COLO668 (cell line): ENCODE results near the gene CCDC73.
A peak's percentile ranks its signal among the peaks of the same experiment; 100 is the strongest.
"Not testable (repeated sequence)": the region's sequence is repeated elsewhere in the genome, so short reads cannot be mapped to it uniquely, and the experiment has no call there.

Source experiments
- DNase-seq: peaks from one replicate; lab custom pipeline; 2025; ENCODE audit not compliant: unreplicated experiment; lab: John Stamatoyannopoulos, UW

Gene CCDC73

DNA sequence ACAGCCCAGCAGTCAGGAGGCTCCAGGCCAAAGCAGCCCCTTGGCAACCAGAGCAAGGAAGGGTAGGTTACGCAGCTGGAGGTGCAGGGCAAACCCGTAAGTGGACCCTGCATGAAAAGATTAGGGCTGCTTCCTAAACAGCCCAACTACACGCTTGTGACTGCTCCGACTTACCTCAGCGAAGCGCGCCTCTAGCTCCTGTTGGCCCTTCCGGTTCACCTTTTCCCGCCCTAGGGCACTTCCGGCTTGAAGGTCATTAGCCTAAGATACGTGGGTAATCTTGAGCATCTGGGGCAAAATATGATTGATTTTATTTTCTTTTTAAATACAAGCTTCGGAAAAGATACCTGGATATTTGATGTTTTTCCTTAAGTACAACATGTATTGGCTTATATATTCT lies at the start of gene CCDC73:
Gene CCDC73 (minus strand): TSS at position 224 of the 400 bp plus-strand sequence. CDS start 34,419 bp downstream, outside the sequence.
- no peak for DNase-seq

DNA sequence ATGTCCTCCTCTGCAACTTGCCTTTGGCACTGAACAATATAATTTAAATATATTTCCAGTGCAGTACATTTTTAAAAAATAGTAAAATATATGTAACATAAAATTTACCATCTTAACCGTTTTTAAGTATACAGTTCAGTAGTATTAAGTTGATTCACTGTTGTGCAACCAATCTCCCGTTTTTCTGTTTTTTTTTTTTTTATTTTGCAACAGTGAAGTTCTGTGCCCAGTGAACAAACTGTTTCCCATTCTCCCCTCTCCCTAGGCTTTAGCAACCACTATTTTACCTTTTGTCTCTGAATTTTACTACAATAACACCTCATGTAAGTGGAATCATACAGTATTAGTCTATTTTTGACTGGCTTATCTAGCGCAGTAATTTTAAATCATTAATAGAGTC lies 49.1 kb upstream of the CCDC73 start:
- no peak for DNase-seq

DNA sequence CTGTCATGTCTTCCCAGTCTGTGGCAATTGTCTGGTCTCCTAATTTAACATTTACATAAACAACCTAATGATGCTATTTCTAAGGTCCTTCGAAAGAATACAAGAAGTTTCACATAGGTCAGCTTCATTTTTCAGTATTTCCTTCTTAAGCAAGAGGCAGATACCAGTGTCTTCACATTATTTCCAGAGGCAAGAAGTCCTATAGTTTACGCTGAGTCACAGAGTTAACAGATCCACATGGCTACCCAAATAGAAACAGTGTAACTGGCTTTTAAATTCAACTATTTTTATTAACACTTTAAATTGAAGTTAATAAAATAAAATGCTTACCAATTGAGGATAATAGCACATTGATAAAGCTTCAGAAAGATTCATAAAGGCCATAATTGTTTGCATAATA lies 46.1 kb upstream of the CCDC73 start:
- no peak for DNase-seq

DNA sequence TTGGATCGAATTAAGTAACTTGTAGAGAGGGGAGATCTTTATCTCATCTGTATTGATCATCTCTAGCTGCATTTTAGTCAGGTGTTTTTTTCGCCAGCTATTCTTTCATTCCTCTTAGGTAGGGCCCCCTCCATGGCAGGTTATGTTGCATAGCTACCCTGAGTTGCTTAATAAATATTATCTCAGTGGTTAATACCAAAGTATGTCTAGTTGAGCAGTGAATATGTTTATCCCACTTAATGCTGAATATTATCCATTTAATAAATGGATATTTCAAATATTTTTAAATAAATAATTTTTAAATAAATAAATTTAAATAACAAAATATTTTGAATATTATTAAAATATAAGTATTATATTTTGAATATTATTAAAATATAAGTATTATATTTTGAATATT lies 44.8 kb upstream of the CCDC73 start:
- no peak for DNase-seq

DNA sequence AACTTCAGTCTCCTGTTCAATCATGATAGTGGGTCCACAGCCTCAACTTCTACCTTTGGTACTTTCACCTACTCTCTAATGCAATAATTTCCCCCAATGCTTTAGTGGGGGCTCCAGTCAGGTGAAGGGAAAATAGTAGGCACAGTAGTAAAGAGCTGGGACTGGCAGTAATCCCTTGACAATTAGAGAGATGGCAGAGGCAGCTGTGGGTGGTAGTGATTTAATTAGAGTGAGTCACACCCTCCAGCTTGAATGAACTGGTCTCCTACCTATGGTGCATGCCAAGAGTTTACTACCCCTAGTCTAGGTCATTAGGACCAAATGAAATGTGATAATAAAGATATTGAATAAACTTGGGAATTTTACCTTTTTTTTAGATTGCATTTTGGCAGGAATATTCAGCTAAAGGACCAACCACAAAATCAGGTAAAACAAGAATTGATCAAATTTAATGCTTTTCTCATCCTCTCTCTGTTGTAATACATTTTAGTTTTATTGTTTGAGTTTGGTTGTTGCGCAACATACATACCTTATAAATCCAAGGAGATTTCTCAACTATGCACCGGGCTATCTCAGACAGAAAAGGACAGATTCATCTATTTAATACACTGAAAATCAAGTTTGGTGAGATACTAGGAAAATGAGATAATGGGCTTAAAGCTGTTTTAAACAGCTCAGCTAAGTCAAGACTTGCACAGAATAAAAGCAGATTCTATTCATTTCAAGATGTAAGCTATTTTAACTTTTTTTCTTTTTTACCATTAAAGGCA lies 44.2 kb upstream of the CCDC73 start:
- no peak for DNase-seq

DNA sequence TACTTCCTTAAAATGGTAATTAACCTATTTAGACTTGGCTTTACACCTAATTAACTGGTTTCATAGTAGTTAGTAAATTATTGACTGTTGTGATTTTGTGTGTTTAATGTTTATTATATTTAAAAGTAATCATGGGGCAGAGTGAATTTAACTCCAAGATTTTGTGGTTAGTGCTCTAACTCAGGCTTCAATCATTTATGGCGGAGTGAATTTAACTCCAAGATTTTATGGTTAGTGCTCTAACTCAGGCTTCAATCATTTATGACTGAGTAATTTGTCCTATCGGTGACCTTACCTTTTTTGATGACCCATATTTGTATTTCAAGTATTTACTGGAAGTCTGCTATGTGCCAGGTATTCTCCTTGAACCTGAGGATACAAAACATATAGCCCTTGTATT lies 42.5 kb upstream of the CCDC73 start:
- no peak for DNase-seq

DNA sequence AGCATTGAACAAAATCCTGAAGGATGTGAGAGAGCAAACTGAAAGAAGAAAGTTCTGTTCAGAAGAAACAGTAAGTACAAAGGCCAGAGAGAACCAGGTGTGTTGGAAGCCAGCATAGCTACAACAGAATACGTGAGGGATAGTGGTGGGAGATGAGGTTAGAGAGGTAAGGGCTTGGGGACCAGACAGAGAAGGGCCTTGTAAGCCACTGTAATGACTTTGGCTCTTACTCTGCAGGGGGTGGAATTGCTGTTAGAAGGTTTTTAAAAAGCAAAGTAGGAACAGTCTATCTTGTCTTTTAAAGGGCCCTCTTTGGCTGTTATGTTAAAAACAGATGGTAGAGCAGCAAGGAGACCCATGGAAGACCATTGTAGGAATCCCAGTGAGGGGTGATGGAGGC lies 39.5 kb upstream of the CCDC73 start:
- no peak for DNase-seq

DNA sequence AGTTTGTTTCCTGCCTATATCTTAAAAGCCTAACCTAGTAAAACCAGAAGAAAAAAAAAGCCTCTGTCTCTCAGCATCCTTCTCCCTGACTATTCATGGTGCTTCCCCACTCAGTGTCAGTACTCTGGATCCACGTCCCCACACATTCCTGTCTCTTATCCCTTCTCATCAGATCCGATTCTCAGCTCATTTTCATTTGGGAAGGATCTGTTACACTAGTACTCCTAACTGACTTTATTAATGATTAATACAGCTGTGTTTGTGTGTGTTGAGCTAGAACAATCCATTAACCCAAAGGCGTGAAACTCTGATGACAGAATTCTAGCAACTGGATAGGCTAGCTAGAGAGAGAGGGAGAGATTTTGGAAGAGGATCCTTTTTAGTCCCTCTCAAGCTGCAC lies 36.8 kb upstream of the CCDC73 start:
- DNase-seq, result no peak

DNA sequence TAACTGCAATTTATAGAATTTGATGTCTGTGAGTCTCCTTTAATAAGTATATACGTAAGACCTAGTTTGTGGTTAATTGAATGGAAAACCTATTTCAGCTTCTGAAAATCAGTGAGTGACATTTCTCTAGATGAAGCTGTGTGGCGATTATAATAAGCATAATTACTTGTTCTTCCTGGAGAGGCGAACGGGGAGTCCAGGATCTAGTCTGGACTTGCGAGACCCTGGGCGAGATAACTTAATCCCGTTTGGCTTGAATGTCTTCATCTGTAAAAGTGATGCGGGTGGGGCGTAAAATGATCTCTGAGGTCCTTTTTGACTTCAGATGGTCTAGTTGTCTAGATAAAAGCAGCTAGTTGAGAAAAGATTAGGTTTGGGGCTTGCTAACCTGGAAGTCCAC lies 36.3 kb upstream of the CCDC73 start:
- DNase-seq, result no peak

DNA sequence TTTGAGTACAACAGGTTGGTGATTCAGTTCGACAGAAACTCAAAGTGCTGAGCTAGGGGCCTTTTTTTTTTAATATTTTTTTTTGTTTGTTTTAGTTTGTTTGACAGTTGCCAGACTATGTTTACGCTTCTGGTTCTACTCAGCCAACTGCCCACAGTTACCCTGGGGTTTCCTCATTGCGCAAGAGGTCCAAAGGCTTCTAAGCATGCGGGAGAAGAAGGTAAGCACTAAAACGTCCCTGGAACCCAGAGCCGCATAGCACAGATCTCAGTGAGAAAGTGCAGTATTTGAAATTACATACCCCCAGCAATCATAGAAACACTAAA lies 35.9 kb upstream of the CCDC73 start:
- DNase-seq, result peak; percentile 54

DNA sequence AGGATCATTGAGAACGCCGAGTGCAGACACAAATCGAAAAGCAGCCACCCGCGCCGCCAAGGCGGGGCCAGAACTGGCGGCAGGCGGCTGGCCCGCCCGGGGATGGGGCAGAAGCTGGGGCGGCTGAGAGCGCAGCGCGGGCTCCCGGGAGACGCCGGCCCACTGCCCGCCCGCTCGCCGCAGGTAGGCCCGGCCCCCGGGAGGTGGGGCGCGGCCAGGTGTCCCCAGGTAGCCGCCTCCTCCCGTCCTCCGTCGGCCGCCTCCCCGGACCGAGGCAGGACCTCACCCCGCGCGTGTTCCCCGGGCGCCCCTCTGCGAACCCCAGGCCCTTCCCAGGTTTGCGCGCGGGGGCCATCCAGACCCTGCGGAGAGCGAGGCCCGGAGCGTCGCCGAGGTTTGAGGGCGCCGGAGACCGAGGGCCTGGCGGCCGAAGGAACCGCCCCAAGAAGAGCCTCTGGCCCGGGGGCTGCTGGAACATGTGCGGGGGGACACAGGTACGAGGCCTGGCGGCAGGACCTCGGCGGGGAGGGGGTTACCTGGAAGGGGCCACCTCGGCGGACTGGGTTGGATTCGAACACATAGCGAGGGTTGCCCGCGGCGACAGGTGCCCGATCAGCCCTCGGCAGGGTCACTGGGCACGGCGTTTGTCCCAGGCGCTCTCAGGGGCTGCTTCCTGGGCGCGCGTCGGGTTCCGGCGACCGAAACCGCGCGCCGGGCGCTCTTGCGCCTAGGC lies 35.4 kb upstream of the CCDC73 start, which contains the start of gene PRRG4:
Gene PRRG4 (plus strand): TSS at position 248 of the 733 bp plus-strand sequence. CDS start 603 bp downstream, outside the sequence.
- peak; percentile 86 for DNase-seq

DNA sequence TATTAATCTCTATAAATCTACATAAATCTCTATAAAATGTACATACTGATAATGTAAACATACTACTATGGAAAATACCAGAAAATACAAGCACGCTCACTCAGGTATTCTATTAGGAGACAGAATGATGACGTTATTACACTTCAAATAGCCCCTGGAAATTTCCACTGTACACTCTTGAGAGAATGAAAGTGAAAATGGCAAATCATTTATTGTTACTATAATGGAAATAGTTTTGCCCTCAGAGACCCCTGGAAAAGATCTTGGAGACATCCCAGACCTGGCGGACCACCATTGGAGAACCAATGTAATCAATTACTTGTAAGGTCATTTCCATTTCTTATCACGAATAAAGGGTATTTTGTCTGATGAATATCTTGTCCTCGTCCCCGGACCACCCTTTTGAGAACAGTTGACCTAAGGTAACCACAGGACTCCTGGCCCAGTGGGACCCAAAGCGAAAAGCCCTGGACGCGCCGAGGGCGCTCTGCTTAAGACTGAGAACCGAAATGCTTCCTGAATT lies 34.8 kb upstream of the CCDC73 start:
- DNase-seq, result no peak

DNA sequence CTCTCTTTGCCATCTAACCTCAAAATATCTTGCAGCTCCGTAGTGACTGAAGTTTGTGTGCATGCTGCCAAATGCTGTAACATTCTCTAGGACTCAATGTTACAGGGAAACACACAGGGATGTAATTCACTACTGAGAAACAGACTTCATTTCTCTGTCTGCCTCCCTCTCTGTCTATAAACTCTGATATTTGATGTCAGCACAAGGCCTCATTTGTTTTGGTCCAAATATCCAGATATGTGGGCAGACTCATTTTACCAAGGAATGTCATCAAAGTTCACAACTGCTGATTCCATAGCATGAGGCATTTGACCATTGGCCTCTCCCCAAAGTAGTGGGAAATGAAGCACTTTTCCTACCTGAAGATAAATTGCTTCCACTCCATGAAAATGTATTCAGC lies 32.8 kb upstream of the CCDC73 start:
- DNase-seq, result no peak

DNA sequence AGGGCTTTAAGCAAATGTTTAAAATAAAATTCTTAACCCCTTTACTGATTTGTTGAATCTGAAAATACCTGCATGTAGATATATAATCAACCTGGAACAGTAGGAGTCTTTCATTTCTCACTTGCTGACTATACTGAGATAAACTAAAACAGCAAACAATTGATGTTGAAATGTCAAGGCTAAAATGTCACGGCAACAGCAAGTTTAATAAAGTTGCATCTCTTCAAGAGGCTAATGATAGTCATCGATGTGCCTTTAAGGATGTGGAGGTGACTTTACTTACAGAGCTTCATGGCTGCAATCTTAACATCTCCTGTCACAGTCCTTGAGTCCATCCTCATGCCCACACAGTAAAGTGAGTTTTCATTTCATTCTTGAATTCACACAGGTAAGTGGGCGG lies 31.7 kb upstream of the CCDC73 start:
- no peak for DNase-seq

DNA sequence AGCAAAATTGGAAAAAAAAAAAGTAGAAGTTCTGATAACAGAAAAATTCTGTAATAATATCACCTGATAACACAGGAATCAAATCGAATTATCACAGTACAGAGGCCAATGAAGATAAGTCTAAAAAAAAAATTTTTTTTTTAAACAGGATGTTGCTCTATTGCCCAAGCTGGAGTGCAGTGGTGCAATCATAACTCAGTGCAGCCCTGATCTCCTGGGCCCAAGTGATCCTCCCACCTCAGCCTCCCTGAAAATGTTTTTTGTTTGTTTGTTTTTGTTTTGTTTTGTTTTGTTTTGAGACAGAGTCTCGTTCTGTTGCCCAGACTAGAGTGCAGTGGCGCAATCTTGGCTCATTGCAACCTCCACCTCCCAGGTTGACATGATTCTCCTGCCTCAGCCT lies 29.2 kb upstream of the CCDC73 start:
- not testable (repeated sequence) for DNase-seq

DNA sequence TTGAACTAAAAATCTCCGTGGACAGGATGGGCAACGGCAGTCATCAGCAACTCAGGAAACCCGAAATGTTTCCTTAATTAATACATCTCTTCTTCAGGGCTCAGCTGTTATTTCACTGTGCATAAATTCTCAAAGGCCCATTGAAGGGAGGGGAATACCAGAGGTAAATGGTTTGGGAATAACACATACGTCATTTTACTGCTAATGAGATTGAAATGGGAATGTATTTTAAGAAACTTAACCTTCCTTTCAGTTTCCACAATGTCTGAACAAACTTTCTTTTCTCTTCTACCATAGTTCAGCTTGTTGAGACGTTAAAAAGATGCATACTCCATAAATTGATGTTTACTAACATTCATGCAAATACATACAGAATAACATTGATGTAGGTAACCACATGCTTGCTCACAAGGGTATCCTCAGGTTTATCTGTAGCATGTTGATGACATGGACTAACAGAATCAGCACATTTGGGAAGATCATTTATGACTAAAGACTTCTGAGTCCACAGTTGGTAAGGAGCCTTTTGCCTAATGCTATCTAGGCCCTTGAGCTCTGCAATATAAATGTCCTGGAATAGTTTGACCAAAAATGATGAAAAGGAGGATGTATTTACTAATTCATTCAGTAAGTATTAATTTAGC lies 27.6 kb upstream of the CCDC73 start:
- no peak for DNase-seq

DNA sequence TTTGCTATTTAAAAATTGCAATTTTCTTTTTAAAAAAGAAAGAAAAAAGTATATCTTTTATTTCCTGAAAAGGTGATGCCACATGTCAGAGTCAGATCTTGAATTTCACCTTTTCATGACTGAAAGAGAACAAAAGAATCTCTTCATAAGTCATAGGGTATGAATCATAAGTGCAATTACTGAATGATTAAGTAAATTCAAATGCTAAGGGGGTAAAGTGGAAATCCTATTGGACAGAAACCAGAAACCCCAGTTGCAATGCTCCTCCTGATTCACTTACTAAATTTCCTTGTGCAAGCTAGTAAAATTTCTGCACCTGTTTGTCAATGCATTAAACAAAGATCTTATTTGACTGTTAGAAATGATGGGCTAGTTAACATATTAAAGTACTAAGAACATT lies 27.1 kb upstream of the CCDC73 start:
- no peak for DNase-seq

DNA sequence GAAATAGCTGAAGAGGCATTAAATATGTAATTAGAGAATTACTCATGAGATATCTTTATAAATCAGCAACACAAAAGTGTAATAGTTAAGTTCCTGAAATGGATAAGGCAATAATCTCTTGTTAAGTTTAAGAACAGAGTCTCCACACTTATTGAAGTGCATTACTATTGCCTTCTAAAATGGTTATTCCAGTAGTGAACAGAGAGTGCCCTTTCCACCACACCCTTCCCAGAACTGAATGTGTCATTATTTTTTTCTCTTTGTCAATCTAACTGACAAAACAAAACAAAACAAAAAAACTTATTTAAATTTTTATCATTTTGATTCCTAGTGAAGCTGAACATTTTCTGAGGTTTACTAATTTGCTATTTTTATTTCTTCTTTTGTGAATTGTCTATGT lies 26.0 kb upstream of the CCDC73 start:
- no peak for DNase-seq

DNA sequence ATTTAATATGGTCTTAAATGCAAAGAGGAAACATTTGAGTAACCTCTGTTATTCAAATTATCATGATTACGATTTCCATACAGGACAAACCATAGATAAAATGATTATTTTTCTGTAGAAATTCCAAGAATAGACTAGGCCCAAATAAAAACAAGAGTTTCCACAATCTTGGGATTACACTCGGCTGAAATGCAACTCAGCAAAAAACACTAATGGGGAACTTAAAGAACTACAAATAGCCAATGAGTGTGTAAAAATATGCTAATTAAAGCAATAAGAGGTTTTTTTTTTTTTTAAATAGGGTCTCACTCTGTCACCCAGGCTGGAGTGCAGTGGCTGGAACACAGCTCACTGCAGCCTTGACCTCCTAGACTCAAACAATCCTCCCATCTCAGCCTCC lies 24.7 kb upstream of the CCDC73 start:
- DNase-seq, result no peak

DNA sequence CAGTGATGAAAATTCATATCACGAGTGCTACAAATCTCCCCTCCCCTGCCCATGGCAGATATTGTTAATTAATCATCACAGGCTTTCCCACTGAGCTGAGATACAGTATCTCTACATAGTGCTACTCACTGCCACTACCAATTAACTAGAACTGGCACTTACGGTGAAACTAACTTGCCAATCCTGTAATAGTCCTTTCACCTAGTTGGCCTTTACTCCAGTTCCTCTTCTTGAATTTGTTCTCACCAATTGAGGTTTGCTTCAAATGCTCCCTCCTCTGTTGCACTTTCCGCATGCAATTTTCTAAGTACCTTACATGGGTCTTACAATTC lies 23.4 kb upstream of the CCDC73 start:
- DNase-seq, result no peak

DNA sequence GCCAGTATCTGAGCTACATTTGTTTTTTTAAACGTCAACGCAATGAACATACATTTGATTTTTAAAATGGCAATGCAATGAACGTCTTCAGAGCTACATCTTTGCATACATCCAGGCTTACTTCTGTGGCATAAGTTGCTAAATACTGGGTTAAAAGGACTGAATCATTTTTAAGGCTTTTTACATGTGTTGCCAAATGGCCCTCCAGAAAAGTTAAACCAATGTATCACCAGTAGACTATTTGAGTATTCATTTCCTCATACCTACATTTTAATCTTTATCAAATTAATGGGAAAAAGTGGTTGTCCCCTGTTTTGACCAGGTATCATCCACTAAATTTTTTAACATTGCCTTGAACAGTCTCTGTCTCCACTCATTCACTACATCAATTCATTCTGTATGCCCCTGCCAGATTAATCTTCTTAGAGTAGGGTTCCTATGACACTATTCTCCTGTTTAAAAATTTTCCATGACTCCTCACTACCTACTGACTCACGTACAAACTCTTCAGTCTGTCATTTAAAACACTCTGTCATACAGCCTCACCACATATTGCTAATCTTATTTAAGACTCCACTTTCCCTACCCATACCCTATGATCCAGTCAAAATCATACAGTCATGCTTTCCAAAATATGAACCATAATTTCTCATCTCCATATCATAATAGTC lies 22.9 kb upstream of the CCDC73 start:
- no peak for DNase-seq
